GM23338 (cell line): ENCODE measurements around the gene AZU1. TPM values are rescaled to one million over a fixed set of nuclear protein-coding genes. Genes with fewer than 3 reads are reported as not detected.

ENCODE experiments used
- ATAC-seq: fragments of 200-7000 bp; cut with Tn5 transposase; 3 replicates; pipeline ENCODE4 v1.9.1; 2020
- DNase-seq: peaks from one replicate; pipeline ENCODE4 v3.0.0-alpha.2; 2015; ENCODE audit warnings: low spot score
- H2AFZ ChIP-seq: fragments of 200-600 bp; sonication (generic); 2 replicates; pipeline ENCODE4 v1.8.0; 2016; ENCODE audit warnings: antibody characterized with exemption, mild to moderate bottlenecking, moderate library complexity
- H3F3A ChIP-seq: fragments of 200-600 bp; sonication (generic); replicated peaks from 2 replicates; pipeline ENCODE4 v1.8.0; 2017; ENCODE audit warnings: antibody characterized with exemption, mixed run types, low read depth
- H3K27ac ChIP-seq: fragments of 200-600 bp; sonication (generic); 2 replicates; pipeline ENCODE4 v1.6.1; 2016; ENCODE audit warnings: low read depth
- H3K27me3 ChIP-seq: fragments of 200-600 bp; sonication (generic); 2 replicates; pipeline ENCODE4 v1.8.0; 2016; ENCODE audit warnings: mild to moderate bottlenecking, mixed run types, moderate library complexity; ENCODE audit not compliant: insufficient read depth
- H3K36me3 ChIP-seq: fragments of 200-600 bp; sonication (generic); 2 replicates; pipeline ENCODE4 v1.8.0; 2016; ENCODE audit warnings: mild to moderate bottlenecking; ENCODE audit not compliant: insufficient read depth
- H3K4me1 ChIP-seq: fragments of 200-600 bp; sonication (generic); 2 replicates; pipeline ENCODE4 v1.8.0; 2016; ENCODE audit warnings: mild to moderate bottlenecking, moderate library complexity; ENCODE audit not compliant: insufficient read depth
- H3K4me2 ChIP-seq: fragments of 200-600 bp; sonication (generic); 2 replicates; pipeline ENCODE4 v1.7.1; 2017; ENCODE audit warnings: mixed run types
- H3K4me3 ChIP-seq: fragments of 200-600 bp; sonication (generic); 2 replicates; pipeline ENCODE4 v1.6.1; 2016; ENCODE audit warnings: mixed run types
- H3K79me2 ChIP-seq: fragments of 200-600 bp; sonication (generic); replicated peaks from 2 replicates; pipeline ENCODE4 v1.8.0; 2017; ENCODE audit warnings: mild to moderate bottlenecking; ENCODE audit not compliant: insufficient read depth
- H3K9me2 ChIP-seq: fragments of 200-600 bp; sonication (generic); 2 replicates; pipeline ENCODE4 v1.8.0; 2017; ENCODE audit not compliant: insufficient read depth
- H4K20me1 ChIP-seq: fragments of 200-600 bp; sonication (generic); replicated peaks from 2 replicates; pipeline ENCODE4 v1.8.0; 2017; ENCODE audit warnings: mild to moderate bottlenecking; ENCODE audit not compliant: insufficient read depth
- H3K27ac Mint-ChIP-seq: 2 replicates; pipeline ENCODE4 v1.8.0; 2020; ENCODE audit warnings: inconsistent platforms, mild to moderate bottlenecking, moderate library complexity, mixed read lengths
- H3K27me3 Mint-ChIP-seq: 3 replicates; pipeline ENCODE4 v1.8.0; 2022; ENCODE audit warnings: low read depth, mild to moderate bottlenecking, moderate library complexity, mixed read lengths, inconsistent platforms; ENCODE audit not compliant: insufficient read depth, poor library complexity
- H3K36me3 Mint-ChIP-seq: 3 replicates; pipeline ENCODE4 v1.8.0; 2021; ENCODE audit warnings: low read depth, mild to moderate bottlenecking, inconsistent platforms, moderate library complexity, mixed read lengths
- H3K4me1 Mint-ChIP-seq: 3 replicates; pipeline ENCODE4 v1.8.0; 2020; ENCODE audit warnings: mild to moderate bottlenecking, inconsistent platforms, mixed read lengths
- H3K4me3 Mint-ChIP-seq: 3 replicates; pipeline ENCODE4 v1.8.0; 2021; ENCODE audit warnings: moderate library complexity, mild to moderate bottlenecking, inconsistent platforms, mixed read lengths
- H3K9me3 Mint-ChIP-seq: 3 replicates; pipeline ENCODE4 v1.8.0; 2020; ENCODE audit warnings: moderate library complexity, mild to moderate bottlenecking, inconsistent platforms, mixed read lengths
- CREB1 ChIP-seq: fragments of 250-450 bp; sonication (Bioruptor Pico); IDR thresholded peaks from 2 replicates; pipeline ENCODE4 v1.5.0; 2020; ENCODE audit warnings: low read depth, mild to moderate bottlenecking, moderate library complexity
- CTCF ChIP-seq, 2 experiments: fragments of 200-600 bp in 1 of 2; sonication (generic) in 1 of 2; conservative IDR thresholded peaks; 2 replicates each; pipeline versions ENCODE4 v1.5.1 to v1.6.1; 2016 to 2017; ENCODE audit warnings: antibody characterized with exemption in 2 of 2, low read depth in 2 of 2, mild to moderate bottlenecking in 2 of 2, moderate library complexity in 1 of 2
- ETS1 ChIP-seq: IDR thresholded peaks from 2 replicates; pipeline ENCODE4 v1.6.1; 2016; ENCODE audit warnings: antibody characterized with exemption
- EZH2 ChIP-seq: fragments of 200-600 bp; sonication (generic); IDR thresholded peaks from one replicate; pipeline ENCODE4 v1.8.0; 2017; ENCODE audit warnings: antibody characterized with exemption, mild to moderate bottlenecking, low read depth; ENCODE audit not compliant: unreplicated experiment
- EZH2phosphoT487 ChIP-seq: fragments of 200-600 bp; sonication (generic); IDR thresholded peaks from one replicate; pipeline ENCODE4 v1.8.1; 2018; ENCODE audit warnings: antibody characterized with exemption; ENCODE audit not compliant: unreplicated experiment
- JUNB ChIP-seq: IDR thresholded peaks from one replicate; pipeline ENCODE4 v1.6.1; 2016; ENCODE audit warnings: antibody characterized with exemption; ENCODE audit not compliant: unreplicated experiment
- NANOG ChIP-seq: IDR thresholded peaks from 2 replicates; pipeline ENCODE4 v1.6.1; 2016; ENCODE audit warnings: antibody characterized with exemption, borderline replicate concordance
- POLR2AphosphoS5 ChIP-seq: IDR thresholded peaks from 2 replicates; pipeline ENCODE4 v1.6.1; 2016; ENCODE audit warnings: antibody characterized with exemption, low read depth
- REST ChIP-seq: IDR thresholded peaks from one replicate; pipeline ENCODE4 v1.6.1; 2018; ENCODE audit warnings: antibody characterized with exemption; ENCODE audit not compliant: unreplicated experiment
- STAT1 ChIP-seq: IDR thresholded peaks from one replicate; pipeline ENCODE4 v1.6.1; 2016; ENCODE audit warnings: antibody characterized with exemption; ENCODE audit not compliant: unreplicated experiment
- ZNF114 ChIP-seq: fragments of 250-450 bp; sonication (Bioruptor Pico); IDR thresholded peaks from 2 replicates; pipeline ENCODE4 v1.5.0; 2020; ENCODE audit warnings: mild to moderate bottlenecking, moderate library complexity
- ZNF331 ChIP-seq: fragments of 250-450 bp; sonication (Bioruptor Pico); IDR thresholded peaks from 2 replicates; pipeline ENCODE4 v1.5.0; 2020; ENCODE audit warnings: low read depth, mild to moderate bottlenecking, moderate library complexity
- ZNF462 ChIP-seq: fragments of 250-450 bp; sonication (Bioruptor Pico); IDR thresholded peaks from 2 replicates; pipeline ENCODE4 v1.5.0; 2020; ENCODE audit warnings: mild to moderate bottlenecking, moderate library complexity
- polyA plus RNA-seq: library from polyadenylated mRNA; unstranded; fragments of >200 nt; fragmentation: Nextera tagmentation; extraction: Ambion mirVana; gene quantifications from 2 replicates; pipeline ENCODE4 v1.2.1, GENCODE V29; 2016
- total RNA-seq: library from RNA; depleted of rRNA; stranded (reverse); fragments of >200 nt; shearing (Covaris generic); gene quantifications from 2 replicates; pipeline ENCODE4 v1.2.3, GENCODE V29; 2014

The AZU1 gene
- total and polyA plus RNA-seq, 2 experiments from 2014 or later = 0.78 to 1.4 TPM

GRCh38 chr19:787536-787935 is 40.1 kb upstream of the AZU1 start:
- Mint-ChIP-seq H3K4me3 (no peak overlapping the region), H3K9me3 (no peaks in the 10 kb centered on the region), H3K4me1 (peaks cover 36% of the 10 kb centered on the region), H3K27me3 (peaks cover 9% of the 10 kb centered on the region), H3K27ac (no peak overlapping the region), H3K36me3 (no peaks in the 10 kb centered on the region; the same call in 2 of the 3 replicates)
- no peaks in the 10 kb centered on the region for H3K36me3 ChIP-seq
- peaks cover 23% of the 10 kb centered on the region for H3F3A ChIP-seq
- H3K27me3 ChIP-seq = no peaks in the 10 kb centered on the region
- no peaks in the 10 kb centered on the region for H3K9me2 ChIP-seq
- no peak overlapping the region for H3K4me2 ChIP-seq
- H3K27ac ChIP-seq = no peak overlapping the region
- no peak for DNase-seq
- no peaks in the 10 kb centered on the region for H4K20me1 ChIP-seq
- H3K79me2 ChIP-seq = peaks cover 24% of the 10 kb centered on the region
- H2AFZ ChIP-seq = no peak overlapping the region
- H3K4me1 ChIP-seq = peaks cover 48% of the 10 kb centered on the region
- TF ChIP-seq CREB1 (CRISPR knock-in tag) = no peak
- TF ChIP-seq CTCF (conservative IDR thresholded peaks at IDR 0.05; ENCODE audit: low read depth in 2 of 2) = no peak
- TF ChIP-seq POLR2AphosphoS5 = no peak
- TF ChIP-seq ETS1 = no peak
- no peak for TF ChIP-seq JUNB
- no peak for TF ChIP-seq ZNF462 (CRISPR knock-in tag)
- TF ChIP-seq STAT1 = no peak
- no peak for TF ChIP-seq EZH2
- TF ChIP-seq ZNF114 (CRISPR knock-in tag) = no peak
- TF ChIP-seq ZNF331 (CRISPR knock-in tag) = no peak
- no peak for TF ChIP-seq REST
- TF ChIP-seq EZH2phosphoT487 = no peak
- TF ChIP-seq NANOG = no peak
- ATAC-seq = no peak
- no peak overlapping the region for H3K4me3 ChIP-seq
